NOMO-1 treated with DMSO at 0.1 percent for 48 hours (cell line): ENCODE results near the gene TRPM2.
"Not testable (repeated sequence)": the region's sequence is repeated elsewhere in the genome, so short reads cannot be mapped to it uniquely, and the experiment has no call there.

Source experiments
- DNase-seq: peaks from one replicate; lab custom pipeline; 2025; ENCODE audit not compliant: unreplicated experiment; lab: John Stamatoyannopoulos, UW

TRPM2 gene

GRCh38 chr21:44479556-44480199 is 126.3 kb downstream of the TRPM2 start:
- not testable (repeated sequence) for DNase-seq

GRCh38 chr21:44480200-44481053 is 127.0 kb downstream of the TRPM2 start:
- no peak for DNase-seq

GRCh38 chr21:44482581-44483287 is 129.3 kb downstream of the TRPM2 start:
- DNase-seq: no peak

GRCh38 chr21:44483288-44484237 is 130.1 kb downstream of the TRPM2 start:
- DNase-seq: no peak

- no peak for DNase-seq
Measured at GRCh38 chr21:44484498-44485253, 131.3 kb downstream of the TRPM2 start.

- peak; percentile 81 for DNase-seq
Measured at GRCh38 chr21:44485254-44485793, 131.9 kb downstream of the TRPM2 start.

- no peak for DNase-seq
Measured at GRCh38 chr21:44485796-44486195, 132.4 kb downstream of the TRPM2 start.

- no peak for DNase-seq
Measured at GRCh38 chr21:44486302-44486701, 132.9 kb downstream of the TRPM2 start.

- no peak for DNase-seq
Measured at GRCh38 chr21:44487831-44488230, 134.4 kb downstream of the TRPM2 start.

- no peak for DNase-seq
Measured at GRCh38 chr21:44489962-44490361, 136.5 kb downstream of the TRPM2 start.

GRCh38 chr21:44490405-44490804 is 137.0 kb downstream of the TRPM2 start:
- DNase-seq: no peak

GRCh38 chr21:44490816-44491215 is 137.4 kb downstream of the TRPM2 start:
- DNase-seq: no peak
